ENCODE results near the gene SWAP70.

SWAP70 gene

DNA sequence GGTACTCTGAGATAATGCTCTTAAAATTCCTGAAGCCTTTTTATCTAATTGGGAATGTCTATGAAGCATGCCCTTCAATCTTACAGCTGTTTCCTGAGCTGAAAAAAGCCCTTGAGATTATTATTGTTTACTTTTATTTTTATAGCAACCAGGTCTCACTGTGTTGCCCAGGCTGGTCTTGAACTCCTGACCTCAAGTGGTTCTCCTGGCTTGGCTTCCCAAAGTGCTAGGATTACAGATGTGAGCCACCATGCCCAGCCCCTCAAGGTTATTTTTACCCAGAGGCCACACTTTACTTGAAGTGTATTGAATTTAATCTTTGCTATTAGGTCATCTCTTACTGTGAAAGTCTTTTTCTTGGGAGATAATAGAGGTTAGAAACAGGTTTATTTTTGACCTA lies 7.0 kb upstream of the SWAP70 start:
- Histone ChIP-seq H3K79me2 (ENCODE audit: control insufficient read depth, low read length) (no peaks in the 10 kb centered on the region), H4K20me1 (ENCODE audit: control insufficient read depth, insufficient read depth, low read depth, low read length) (no peaks in the 10 kb centered on the region), H3K4me1 (ENCODE audit: control insufficient read depth, low read length) (peaks cover 39% of the 10 kb centered on the region), H3K9me2 (replicated peaks; ENCODE audit: control insufficient read depth, low read length) (no peaks in the 10 kb centered on the region), H3K27ac (ENCODE audit: low read depth, low read length) (no peak overlapping the region), H3F3A (ENCODE audit: control insufficient read depth, insufficient read depth) (no peaks in the 10 kb centered on the region; the same call in 1 of the 2 replicates), H3K4me2 (ENCODE audit: low read length) (no peak overlapping the region), H3K4me3 (ENCODE audit: low read length) (no peak overlapping the region), H3K36me3 (ENCODE audit: control insufficient read depth, low read length) (no peaks in the 10 kb centered on the region), H3K27me3 (ENCODE audit: control insufficient read depth, low read length) (no peaks in the 10 kb centered on the region), H3K9me3 (ENCODE audit: control insufficient read depth, insufficient read depth, low read length) (no peaks in the 10 kb centered on the region)
- TF ChIP-seq, protein P1, sequence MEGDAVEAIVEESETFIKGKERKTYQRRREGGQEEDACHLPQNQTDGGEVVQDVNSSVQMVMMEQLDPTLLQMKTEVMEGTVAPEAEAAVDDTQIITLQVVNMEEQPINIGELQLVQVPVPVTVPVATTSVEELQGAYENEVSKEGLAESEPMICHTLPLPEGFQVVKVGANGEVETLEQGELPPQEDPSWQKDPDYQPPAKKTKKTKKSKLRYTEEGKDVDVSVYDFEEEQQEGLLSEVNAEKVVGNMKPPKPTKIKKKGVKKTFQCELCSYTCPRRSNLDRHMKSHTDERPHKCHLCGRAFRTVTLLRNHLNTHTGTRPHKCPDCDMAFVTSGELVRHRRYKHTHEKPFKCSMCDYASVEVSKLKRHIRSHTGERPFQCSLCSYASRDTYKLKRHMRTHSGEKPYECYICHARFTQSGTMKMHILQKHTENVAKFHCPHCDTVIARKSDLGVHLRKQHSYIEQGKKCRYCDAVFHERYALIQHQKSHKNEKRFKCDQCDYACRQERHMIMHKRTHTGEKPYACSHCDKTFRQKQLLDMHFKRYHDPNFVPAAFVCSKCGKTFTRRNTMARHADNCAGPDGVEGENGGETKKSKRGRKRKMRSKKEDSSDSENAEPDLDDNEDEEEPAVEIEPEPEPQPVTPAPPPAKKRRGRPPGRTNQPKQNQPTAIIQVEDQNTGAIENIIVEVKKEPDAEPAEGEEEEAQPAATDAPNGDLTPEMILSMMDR (IDR thresholded peaks at IDR 0.05; ENCODE audit: low read depth, low read length, poor library complexity, severe bottlenecking), result no peak
- TF ChIP-seq EZH2phosphoT487 (IDR thresholded peaks at IDR 0.05; ENCODE audit: borderline replicate concordance, low read length), result no peak

DNA sequence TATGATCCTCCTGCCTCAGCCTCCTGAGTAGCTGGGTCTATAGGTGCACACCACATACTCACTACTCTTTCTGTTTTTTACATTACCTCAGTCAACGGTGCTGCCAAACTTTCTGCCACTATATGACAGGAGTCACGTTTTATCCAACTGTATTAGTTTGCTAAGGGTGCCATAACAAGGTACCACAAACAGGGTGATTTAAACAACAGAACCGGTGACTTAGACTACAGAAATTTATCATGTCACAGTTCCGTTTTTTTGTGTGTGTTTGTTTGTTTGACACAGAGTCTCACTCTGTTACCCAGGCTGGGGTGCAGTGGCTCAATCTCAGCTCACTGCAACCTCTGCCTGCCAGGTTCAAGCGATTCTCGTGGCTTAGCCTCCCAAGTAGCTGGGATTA lies 6.3 kb upstream of the SWAP70 start:
- Histone ChIP-seq H3K36me3 (ENCODE audit: control insufficient read depth, low read length) (no peaks in the 10 kb centered on the region), H3K9me2 (replicated peaks; ENCODE audit: control insufficient read depth, low read length) (no peaks in the 10 kb centered on the region), H3K9me3 (ENCODE audit: control insufficient read depth, insufficient read depth, low read length) (no peaks in the 10 kb centered on the region), H3K79me2 (ENCODE audit: control insufficient read depth, low read length) (peaks cover 3% of the 10 kb centered on the region), H3K4me1 (ENCODE audit: control insufficient read depth, low read length) (peaks cover 39% of the 10 kb centered on the region), H3K4me3 (ENCODE audit: low read length) (no peak overlapping the region), H4K20me1 (ENCODE audit: control insufficient read depth, insufficient read depth, low read depth, low read length) (no peaks in the 10 kb centered on the region), H3F3A (ENCODE audit: control insufficient read depth, insufficient read depth) (peaks cover 5% of the 10 kb centered on the region), H3K27ac (ENCODE audit: low read depth, low read length) (no peak overlapping the region), H3K27me3 (ENCODE audit: control insufficient read depth, low read length) (no peaks in the 10 kb centered on the region), H3K4me2 (ENCODE audit: low read length) (peak overlapping the region; percentile 24)
- TF ChIP-seq EZH2phosphoT487 (IDR thresholded peaks at IDR 0.05; ENCODE audit: borderline replicate concordance, low read length), result no peak
- TF ChIP-seq, protein P1 (IDR thresholded peaks at IDR 0.05; ENCODE audit: low read depth, low read length, poor library complexity, severe bottlenecking), result no peak

DNA sequence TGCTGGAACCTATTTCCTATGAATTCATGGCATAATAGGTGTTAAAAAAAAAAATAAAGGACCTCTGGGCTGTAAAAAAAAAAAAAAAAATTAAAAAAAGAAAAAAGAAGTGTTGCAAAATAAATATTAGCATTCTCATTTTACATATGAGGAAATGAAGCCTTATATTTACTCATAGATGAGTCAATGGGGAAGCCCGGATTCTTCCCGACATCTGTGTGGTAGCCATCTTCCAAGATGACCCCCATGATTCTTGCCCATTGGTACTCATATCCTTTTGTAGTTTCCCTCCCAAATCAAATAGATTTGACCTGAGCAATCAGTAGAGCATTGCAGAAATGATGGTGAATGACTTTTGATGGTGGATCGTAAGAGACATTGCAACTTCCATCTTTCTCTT lies 3.0 kb upstream of the SWAP70 start:
- Histone ChIP-seq H3K4me3 (ENCODE audit: low read length) (no peak overlapping the region), H3F3A (ENCODE audit: control insufficient read depth, insufficient read depth) (peaks cover 17% of the 10 kb centered on the region), H3K36me3 (ENCODE audit: control insufficient read depth, low read length) (peaks cover 18% of the 10 kb centered on the region), H3K9me2 (replicated peaks; ENCODE audit: control insufficient read depth, low read length) (no peaks in the 10 kb centered on the region), H3K79me2 (ENCODE audit: control insufficient read depth, low read length) (peaks cover 34% of the 10 kb centered on the region), H3K4me1 (ENCODE audit: control insufficient read depth, low read length) (peaks cover 50% of the 10 kb centered on the region), H3K9me3 (ENCODE audit: control insufficient read depth, insufficient read depth, low read length) (0 out of 2 replicates have a peak, but pooled peaks cover 3% of the 10 kb centered on the region), H3K4me2 (ENCODE audit: low read length) (no peak overlapping the region), H4K20me1 (ENCODE audit: control insufficient read depth, insufficient read depth, low read depth, low read length) (no peaks in the 10 kb centered on the region), H3K27ac (ENCODE audit: low read depth, low read length) (no peak overlapping the region), H3K27me3 (ENCODE audit: control insufficient read depth, low read length) (no peaks in the 10 kb centered on the region)
- no peak for TF ChIP-seq EZH2phosphoT487 (IDR thresholded peaks at IDR 0.05; ENCODE audit: borderline replicate concordance, low read length)
- TF ChIP-seq, protein P1 (IDR thresholded peaks at IDR 0.05; ENCODE audit: low read depth, low read length, poor library complexity, severe bottlenecking), result no peak
